H1 (cell line): ENCODE measurements around the gene GOLGA7B. TPM values are rescaled to one million over a fixed set of nuclear protein-coding genes. Genes with fewer than 3 reads are reported as not detected.

Experiments
- NANOG ChIP-seq: IDR thresholded peaks from 2 replicates; pipeline ENCODE4 v1.6.1; 2011; ENCODE audit warnings: low read length, low read depth, mild to moderate bottlenecking, inconsistent platforms; ENCODE audit not compliant: insufficient read depth, poor library complexity, severe bottlenecking
- RBBP5 ChIP-seq: IDR thresholded peaks from 2 replicates; pipeline ENCODE4 v1.7.1; 2012; ENCODE audit warnings: low read depth, mild to moderate bottlenecking, inconsistent platforms, low read length, moderate library complexity, borderline replicate concordance
- SAP30 ChIP-seq: fragments of 300-600 bp; sonication (generic); IDR thresholded peaks from 2 replicates; pipeline ENCODE4 v1.7.1; 2012; ENCODE audit warnings: low read length, moderate library complexity, mild to moderate bottlenecking, inconsistent platforms; ENCODE audit not compliant: insufficient read depth, insufficient replicate concordance
- YY1 ChIP-seq: IDR thresholded peaks from 2 replicates; pipeline ENCODE4 v1.6.1; 2011; ENCODE audit warnings: low read depth, mild to moderate bottlenecking, low read length
- polyA plus RNA-seq, 7 experiments: library from polyadenylated mRNA; depleted of rRNA in 3 of 7; stranded (reverse) in 5 of 7; unstranded in 2 of 7; fragments of >200 nt in 5 of 7; fragments of 200-250 nt in 2 of 7; gene quantifications; 1 replicate in 5 of 7; 2 replicates in 1 of 7; 4 replicates in 1 of 7; pipeline versions ENCODE4 v1.2.1 to v1.2.3, GENCODE V29; 2011 to 2013; ENCODE audit warnings: missing spikeins in 2 of 7, mixed read lengths in 2 of 7
- total RNA-seq: library from RNA; stranded (reverse); fragmentation: NEBNext Ultra II Directional; extraction: Animal tissue kit (Norgen Biotek cat#: 25700); gene quantifications from 2 replicates; pipeline ENCODE4 v1.2.1, GENCODE V29; 2021

GOLGA7B gene
- total and polyA plus RNA-seq, 2 of the 8 experiments (the other 6 are each of a cell fraction or from before 2014, with no cell fraction given), result 0.04 to 0.14 TPM

- no peak for TF ChIP-seq NANOG
- TF ChIP-seq SAP30, result no peak
- no peak for TF ChIP-seq RBBP5
- TF ChIP-seq YY1, result no peak
Measured at GRCh38 chr10:97827702-97828291, 21.8 kb upstream of the GOLGA7B start (continued).
